Neuron (in vitro differentiated cells): ENCODE measurements around the gene WDR54.

Experiments used
- H2AFZ ChIP-seq: one replicate; pipeline ENCODE4 v1.6.1; 2013; ENCODE audit warnings: low read depth, mild to moderate bottlenecking, inconsistent platforms, low read length, moderate library complexity
- H3K27me3 ChIP-seq: one replicate; pipeline ENCODE4 v1.6.1; 2013; ENCODE audit warnings: low read length; ENCODE audit not compliant: insufficient read depth
- H3K36me3 ChIP-seq: one replicate; pipeline ENCODE4 v1.6.1; 2013; ENCODE audit warnings: low read length; ENCODE audit not compliant: insufficient read depth
- H3K4me1 ChIP-seq: one replicate; pipeline ENCODE4 v1.6.1; 2013; ENCODE audit warnings: low read length; ENCODE audit not compliant: insufficient read depth
- H3K4me3 ChIP-seq: 2 replicates; pipeline ENCODE4 v1.5.1; 2013; ENCODE audit warnings: mild to moderate bottlenecking, low read length, moderate library complexity
- H3K9me3 ChIP-seq: one replicate; pipeline ENCODE4 v1.6.1; 2013; ENCODE audit warnings: low read length

WDR54 gene

DNA sequence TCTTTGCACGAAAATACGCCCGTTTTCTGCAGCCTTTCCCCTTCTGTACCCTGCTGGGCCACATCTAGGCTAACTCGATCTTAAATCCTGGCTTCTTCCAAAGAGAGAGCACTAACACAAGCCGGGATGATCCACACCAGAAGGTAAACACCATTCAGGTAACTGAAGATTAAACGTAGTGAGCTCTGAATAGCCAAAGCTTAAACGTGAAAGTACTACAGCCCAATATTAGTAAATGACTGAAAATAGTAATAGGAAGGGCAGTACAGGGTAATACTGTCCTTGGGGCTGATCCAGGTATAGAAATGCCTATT, 51.4 kb downstream of the WDR54 start:
- peak overlapping the region; percentile 56 for H3K4me3 ChIP-seq
- no peaks in the 10 kb centered on the region for H3K9me3 ChIP-seq
- peaks cover 27% of the 10 kb centered on the region for H3K36me3 ChIP-seq
- peaks cover 15% of the 10 kb centered on the region for H3K4me1 ChIP-seq
- peak overlapping the region; percentile 55 for H2AFZ ChIP-seq
- H3K27me3 ChIP-seq, result no peaks in the 10 kb centered on the region

DNA sequence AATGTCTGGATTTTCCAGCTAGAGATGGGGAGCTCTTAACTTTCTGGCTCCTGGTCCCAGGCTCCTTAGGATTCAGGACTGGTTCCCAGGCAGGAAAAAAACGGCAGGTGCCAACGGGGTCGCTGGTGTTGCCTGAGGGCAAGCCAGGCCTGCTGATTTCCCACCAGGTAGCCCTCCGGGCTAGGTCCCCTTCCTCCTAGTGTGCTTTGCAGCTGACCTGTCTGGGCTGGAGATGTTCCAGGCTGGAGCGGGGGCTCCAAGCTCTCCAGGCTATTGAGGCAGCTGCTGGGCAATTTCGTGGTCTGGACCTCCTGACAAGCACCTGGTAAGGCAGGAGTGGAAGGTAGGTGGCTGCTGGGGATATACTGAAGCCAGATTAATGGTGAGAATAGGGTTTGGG, 53.0 kb downstream of the WDR54 start:
- Histone ChIP-seq H2AFZ (no peak overlapping the region), H3K4me1 (peaks cover 15% of the 10 kb centered on the region), H3K9me3 (no peaks in the 10 kb centered on the region), H3K27me3 (no peaks in the 10 kb centered on the region), H3K4me3 (no peak overlapping the region), H3K36me3 (peaks cover 30% of the 10 kb centered on the region)

DNA sequence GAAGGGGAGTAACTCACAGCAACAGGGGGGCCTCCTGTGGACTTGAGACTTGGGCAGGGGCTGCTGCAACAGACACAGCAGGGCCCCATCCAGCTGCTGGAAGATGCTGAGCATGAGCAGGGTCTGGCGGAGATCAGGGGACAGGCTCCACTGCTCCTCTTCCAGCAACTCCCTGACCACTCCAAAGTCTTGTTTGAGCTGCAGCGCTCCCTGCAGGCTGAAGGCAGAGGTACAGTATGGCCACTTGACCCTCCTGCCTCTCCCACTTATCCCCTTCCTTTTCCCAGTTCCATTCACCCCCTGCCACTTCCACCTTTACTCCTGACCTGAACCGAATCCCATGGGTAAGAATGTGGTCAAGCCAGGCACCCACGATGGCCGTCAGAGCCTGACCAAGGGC, 53.4 kb downstream of the WDR54 start:
- peaks cover 15% of the 10 kb centered on the region for H3K4me1 ChIP-seq
- no peaks in the 10 kb centered on the region for H3K27me3 ChIP-seq
- peaks cover 31% of the 10 kb centered on the region for H3K36me3 ChIP-seq
- H3K4me3 ChIP-seq, result no peak overlapping the region
- no peak overlapping the region for H2AFZ ChIP-seq
- H3K9me3 ChIP-seq, result no peaks in the 10 kb centered on the region
